T follicular helper cell (primary cell): ENCODE results near the gene DCTN2.

Source experiments
- DNase-seq: peaks from one replicate; pipeline ENCODE4 v3.0.0-alpha.2; 2020; ENCODE audit warnings: low read depth

DCTN2 gene

DNA sequence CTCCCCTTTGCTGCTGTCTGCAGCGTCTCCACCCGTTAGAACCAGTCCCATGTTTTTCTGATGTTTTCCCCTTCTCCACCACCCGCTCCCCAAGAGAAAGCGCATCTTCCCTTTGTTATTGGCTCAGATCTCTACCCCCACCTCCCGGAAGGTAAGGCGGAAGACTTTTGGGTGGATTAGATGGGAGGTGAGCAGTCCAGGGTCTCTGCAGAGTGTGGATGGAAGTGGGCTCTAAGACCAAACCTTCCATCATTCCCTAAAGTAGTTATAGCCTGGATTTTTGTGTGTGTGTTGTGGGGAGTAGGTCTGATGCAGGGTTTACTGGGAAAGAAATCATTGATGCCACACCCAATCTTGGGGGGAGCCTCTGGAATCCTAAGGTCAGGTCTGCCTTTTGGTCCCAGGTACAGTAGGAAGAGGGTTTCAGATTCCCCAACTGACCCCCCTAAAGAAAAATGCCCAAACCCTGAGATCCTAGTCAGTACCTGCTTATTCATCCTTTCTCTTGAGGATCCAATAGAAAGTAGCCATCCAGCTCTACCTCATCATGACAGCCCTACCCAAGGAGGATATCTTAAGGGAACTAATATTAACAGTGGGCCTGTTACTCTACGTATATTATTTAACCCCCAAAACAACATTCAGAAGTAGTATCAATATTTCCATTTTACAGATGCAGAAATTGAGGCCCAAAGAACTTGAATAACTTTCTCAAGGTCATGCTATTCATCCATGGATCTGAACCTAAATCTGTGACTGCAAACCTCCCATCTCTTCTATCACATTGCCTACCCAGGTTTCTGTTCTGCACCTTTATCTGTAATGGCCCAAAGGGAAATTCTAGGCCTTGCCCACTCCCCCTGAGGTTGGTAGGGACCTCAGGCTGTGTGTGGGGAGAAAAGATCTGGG is 3.9 kb upstream of the DCTN2 start:
- no peak for DNase-seq

DNA sequence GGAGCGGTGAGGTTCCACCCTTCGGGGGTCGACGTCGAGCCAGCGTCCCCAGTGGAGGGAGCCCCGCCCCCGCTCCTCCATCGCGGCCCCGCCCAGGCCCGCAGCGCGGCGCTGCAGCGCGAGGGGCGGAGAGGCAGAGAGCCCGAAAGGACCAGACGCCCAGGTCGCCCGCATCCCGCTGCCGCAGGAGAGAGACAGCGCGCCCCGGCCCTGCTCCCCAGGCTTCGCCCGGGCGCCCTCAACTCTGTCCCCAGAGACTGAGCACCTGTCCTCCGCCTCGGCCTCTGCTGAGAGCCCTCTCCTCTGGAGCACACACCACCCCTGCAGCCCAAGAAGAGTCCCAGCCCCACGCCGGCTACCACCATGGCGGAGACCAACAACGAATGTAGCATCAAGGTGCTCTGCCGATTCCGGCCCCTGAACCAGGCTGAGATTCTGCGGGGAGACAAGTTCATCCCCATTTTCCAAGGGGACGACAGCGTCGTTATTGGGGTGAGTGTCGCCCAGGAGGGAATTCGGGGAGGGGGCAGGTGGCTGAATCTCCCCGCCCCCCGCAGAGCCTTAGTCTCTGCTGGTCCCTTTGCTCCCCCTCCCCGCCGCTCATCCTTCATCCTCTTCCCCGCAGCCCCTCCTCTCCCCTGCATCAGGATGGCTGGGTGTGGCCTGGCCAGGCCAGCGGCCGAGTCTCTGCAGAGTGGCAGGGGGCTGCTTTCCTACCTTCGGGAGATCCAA is 3.1 kb upstream of the DCTN2 start, which contains the start of gene KIF5A:
TSS of gene KIF5A (plus strand) at position 136 of the 732 bp plus-strand sequence. CDS start at position 364, 228 bp downstream.
- DNase-seq = peak; percentile 38

DNA sequence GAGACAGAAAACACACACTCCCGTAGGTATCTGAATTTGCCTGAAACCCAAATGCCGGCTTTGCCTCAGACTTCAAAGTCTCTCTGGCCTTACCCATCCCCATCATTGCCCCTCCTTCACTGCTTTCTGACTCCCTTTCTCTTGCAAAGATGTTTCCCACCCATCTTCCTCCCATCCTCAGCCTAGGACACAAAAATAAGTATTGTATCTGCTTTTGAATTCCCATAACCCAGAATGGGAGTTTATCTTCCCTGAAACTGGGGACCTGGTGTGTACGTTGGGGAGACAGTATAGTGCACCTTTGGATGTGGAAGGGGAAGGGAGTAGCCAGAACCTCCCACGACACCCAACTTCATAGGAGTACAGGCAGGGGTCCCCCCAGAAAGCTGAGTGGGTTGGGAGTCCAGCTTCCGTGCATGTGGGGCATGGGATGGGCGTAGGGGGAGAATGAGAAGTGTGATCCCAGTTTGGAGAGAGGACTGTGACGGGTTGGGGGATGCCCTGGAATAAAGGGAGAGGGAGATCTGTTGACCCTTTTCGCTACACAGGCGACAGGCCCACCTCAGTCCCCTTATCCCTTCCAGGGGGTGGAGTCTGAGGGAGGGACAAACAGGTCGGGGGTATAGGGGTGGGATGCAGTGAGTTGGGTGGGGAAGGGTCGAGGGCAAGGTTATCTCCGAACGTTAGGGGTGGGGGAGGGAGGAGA is 2.4 kb upstream of the DCTN2 start:
- DNase-seq = no peak

DNA sequence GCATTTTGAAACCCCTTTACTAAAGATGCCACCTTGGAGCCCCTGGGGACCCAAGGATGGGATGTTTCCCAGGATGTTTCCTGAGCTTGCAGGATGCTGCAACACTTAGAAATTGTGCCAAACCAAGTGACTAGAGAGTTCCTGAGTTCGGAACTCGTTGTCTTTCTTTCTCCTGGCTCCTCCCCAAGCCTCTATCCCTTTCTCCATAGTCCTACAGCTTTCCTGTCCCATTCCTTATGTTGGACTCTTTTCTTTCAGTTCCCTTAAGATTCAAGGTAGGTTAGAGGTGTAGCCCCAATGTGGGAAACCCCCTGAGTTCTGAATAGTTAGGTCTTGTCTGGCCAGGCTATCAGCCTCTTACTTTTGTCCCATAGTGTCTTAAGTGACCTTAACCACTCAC is 1.5 kb upstream of the DCTN2 start:
- no peak for DNase-seq

DNA sequence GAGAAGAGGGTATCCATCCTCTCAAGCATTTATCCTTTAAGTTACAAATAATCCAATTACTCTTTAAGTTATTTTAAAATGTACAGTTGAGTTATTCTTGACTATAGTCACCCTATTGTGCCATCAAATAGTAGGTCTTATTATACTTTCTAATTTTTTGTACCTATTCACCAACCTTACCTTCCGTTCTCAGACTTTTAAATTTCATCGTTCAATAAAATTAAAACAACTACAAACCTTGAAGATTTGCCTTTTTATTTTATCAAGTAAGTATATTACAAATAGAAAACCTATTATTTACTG is 972 bp upstream of the DCTN2 start:
- DNase-seq = no peak

DNA sequence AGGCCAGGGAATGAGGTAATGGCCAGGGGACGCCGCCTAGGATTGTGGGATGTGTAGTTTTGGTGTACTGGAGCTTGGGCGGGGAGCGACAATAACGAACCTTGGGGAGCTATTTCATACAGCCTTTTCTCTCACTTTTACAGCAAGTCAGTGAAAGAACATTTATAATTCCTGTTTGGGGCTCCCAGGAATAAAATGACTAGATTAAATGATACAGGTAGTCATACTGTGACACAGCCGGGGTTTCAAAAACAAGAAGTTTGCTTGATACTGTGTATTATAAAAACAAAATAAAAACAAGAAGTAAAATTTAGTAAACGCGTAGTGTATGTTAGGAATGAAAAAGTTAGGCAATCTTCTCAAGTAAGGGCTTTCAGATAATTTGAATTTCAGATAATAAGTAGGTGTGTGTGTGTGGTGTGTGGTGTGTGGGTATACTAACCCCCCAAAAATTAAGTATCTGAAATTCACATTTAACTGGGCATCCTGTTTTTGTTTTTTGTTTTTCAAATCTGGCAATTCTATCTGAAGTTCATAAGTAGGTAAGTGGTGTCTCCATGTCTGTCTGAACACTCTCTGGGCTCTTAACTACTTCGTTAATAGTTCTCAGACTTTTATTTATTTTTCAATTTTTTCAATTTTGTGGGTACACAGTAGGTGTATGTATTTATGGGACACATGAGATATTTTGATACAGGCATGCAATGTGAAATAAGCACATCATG is 458 bp upstream of the DCTN2 start:
- no peak for DNase-seq

DNA sequence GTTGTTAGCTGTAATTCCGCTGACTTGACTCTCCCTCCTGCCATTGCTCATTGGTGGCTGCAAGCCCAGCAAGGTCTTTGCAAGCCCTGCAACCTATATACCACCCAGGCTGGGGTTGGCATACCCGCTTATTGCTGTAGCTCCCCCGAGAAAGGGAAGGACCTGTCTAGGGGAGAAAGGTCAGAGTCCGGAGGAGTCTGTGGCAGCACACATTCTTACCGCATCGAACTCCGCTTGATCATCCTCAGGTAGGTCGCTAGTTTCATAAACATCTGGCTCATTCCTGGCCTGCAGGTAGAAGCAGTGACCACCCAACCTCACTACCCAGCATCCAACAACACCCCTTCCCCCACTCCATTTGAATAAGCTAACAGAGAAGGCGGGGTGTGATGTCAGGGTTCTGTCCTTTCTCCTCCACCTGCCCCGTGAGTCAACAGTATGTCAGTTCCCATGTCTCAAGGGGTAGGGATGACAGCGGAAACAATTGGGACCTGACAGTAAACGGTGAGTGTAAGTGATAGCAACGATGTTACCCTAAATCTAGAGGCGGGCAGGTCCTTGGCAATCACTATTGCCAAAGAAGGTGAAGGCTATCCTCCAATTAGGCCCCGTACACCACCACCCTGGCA is 1.1 kb downstream of the DCTN2 start:
- no peak for DNase-seq

DNA sequence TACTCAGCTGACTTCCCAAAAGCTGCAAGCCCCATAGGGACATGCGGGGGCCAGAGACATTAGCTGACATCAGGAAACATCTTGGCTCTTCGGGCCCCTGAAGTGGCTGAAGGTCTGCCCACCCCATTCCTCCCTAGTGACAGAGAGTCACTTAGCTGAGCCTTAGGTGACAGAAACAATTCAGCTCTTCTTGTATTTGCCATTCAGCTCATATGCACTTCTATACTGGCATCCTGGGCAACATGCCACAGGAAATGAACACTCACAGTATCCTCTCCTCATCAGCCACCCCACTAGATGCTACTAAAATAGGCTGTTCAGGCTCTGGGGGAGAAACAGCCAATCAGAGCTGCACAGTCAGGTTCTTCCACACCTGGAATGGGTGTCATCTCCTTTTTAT is 3.4 kb downstream of the DCTN2 start:
- no peak for DNase-seq

DNA sequence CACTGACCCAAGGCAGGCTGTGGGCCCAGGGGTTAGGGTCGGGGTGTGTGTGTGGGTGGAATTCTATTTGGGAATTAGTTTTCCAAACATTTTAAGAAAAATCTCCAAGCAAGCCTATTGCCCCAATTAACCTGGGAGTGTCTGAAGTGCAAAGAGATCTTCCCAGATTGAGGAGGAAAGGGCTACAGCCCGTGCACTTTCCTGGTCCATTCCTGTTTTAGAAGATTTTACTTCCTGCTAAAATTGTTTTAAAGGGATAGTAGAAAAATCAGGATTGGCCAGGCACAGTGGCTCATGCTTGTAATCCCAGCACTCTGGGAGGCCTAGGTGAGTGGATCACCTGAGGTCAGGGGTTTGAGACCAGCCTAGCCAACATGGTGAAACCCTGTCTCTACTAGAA is 5.3 kb downstream of the DCTN2 start:
- DNase-seq = no peak

DNA sequence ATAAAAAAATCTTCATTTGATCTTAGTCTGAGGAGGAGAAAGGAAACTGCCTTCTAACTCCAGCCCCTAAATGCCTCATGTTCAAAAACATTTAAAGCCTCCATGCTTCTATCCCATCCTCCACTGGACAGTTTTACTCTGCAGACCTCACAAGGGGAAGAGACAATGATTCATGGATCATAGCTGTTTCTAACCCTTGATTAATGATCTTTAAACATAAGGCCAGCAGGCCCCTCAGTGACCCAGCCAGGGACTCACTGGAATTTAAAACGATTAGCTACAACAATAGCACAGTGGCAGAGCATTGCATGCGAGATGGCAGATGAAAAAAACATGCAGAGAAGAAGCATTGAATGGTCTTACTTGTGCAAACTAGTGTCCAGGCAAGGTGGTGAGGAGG is 6.0 kb downstream of the DCTN2 start:
- no peak for DNase-seq

DNA sequence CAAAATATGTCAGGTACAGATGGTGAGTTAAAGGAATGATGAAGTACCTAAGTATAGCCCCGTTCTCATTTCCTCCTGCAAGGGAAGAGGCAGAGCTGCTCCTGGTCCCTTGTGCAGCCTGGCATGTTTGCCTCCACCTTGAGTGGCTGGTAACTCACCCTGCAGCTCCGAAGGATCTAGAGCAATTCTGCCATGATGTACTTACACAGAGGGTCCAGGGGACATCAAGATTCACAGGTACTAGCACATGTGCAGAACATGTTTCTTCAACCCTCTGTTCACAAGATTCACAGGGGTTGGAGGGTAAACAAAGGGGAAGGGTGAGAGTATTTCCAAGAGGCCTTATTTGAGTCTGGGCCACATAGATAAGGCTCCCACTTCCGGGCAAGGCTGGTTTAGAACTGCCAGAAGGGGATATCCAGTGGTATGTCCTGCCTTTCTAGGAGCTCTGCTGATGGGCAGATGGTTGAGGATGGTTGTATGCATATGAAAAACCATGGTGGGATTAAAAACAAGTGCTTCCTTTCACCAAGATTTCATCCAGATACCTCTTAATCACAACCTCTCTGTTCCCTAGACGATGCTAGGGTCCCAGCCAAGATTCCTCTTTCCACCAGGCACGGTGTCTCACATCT is 7.7 kb downstream of the DCTN2 start:
- DNase-seq = no peak

DNA sequence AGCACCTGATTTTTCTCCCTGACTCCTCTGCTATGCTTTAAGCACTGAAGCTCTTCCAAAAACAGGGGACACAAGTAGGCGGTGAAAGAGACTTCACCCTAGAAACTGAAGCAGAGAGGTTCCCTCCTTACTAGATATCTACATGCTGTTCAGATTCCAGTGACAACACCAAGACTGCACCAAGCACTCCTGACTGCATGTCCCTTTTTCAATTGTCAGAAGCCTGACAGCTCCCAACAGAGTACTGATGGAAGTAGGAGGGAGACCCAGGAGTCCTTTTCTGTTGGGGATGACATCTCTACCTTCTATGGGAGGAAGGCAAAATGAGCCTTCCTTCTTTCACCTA is 10.4 kb downstream of the DCTN2 start:
- DNase-seq = no peak

DNA sequence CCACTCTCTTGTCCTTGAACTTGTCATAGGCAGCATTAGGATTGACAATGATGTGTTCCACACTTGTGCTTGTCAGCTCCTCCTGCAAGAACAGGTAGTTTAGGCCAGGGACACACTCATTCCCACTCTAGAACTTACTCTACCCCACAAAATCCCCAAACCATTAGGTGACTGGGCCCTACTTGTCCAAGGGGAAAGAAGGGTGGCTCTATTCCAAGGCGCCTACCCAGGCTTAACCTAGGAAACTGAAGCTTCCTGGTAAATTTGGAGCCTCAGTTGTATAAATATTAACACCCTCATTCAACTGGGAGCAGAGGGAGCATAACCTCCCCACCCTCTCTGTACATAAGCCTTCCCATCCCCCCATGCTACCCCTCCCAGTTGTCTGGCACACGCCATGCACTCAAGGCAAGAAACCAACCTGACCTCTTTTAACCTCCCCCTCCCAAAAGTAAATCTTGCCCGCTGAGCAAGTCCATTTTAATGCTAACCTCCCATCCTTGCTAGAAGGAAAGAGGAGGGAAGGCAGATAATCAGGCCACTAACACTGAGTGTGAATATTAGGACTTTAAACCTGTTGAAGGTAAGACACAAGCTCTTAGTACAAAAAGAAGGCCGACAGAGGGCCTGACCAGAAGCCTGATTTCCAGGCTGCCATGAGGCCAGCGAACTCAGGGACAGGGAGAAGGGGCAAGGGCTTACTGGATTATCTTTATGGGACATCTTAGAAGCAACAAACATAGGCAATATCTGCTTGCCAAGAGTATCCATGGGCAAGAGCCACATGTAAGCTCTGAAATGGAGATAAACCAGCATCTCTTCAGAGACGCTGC is 11.0 kb downstream of the DCTN2 start:
- no peak for DNase-seq

DNA sequence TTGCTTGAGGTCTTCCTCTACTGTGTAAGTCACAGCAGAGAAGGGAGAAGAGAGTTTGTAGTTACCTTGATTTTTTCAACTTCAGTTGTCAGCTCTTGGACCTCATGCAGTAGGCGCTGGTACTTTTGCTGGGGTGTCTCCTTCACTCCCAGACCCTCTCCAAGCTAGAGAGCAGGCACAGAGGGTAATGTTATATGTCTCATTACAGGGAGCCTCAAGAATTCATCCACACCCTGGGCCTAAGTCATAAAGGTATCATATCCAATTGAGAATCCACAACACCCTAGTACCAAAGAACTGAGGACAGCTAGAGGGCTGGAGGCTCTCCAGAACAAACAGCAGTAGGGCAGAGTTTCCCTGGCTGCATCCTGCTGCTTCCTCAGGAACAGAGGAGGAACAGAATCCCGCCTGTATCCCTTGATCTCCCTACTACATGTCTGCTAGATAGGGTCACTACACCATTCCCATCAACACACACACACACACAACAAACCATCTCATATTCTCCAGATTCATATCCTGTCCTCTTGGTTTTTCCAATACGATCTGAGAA is 11.9 kb downstream of the DCTN2 start:
- DNase-seq = no peak

DNA sequence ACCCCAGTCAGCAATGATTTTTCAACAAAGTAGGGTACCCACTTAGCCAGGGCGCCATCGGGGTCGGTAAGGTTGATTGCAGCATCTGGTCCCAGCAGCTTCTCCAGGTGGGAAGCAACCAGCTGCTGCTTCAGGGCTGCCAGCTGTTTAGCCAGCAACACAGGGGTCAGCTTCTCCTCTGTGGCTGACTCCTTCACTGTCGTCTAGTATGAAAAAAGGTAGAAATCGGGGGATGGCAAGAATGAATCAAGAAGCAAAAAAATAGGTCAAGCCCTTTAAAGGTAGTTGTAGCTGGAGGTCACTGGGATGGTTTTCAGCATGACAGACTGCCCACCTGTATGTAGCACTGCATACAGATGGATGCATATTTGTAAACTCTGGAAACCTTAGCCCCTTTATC is 12.7 kb downstream of the DCTN2 start:
- DNase-seq = no peak

DNA sequence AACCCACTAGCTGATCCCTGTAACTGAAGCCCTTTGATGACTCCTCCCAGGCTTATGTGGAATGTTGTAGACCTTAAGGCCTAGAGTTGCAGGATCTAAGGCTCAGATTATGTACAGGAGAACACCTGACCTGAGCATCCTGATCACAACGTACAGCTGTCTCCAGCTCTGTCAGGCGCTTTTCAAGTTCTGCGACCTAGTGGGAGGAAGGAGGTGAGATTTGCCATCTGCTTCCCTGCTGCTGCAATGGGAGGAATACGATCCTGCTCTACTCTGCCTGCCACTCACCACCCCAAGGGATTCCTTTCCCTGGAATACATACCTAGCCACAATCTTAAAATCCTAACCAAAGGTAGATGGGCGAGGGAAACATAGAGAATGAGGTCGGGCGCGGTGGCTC is 13.9 kb downstream of the DCTN2 start:
- no peak for DNase-seq

DNA sequence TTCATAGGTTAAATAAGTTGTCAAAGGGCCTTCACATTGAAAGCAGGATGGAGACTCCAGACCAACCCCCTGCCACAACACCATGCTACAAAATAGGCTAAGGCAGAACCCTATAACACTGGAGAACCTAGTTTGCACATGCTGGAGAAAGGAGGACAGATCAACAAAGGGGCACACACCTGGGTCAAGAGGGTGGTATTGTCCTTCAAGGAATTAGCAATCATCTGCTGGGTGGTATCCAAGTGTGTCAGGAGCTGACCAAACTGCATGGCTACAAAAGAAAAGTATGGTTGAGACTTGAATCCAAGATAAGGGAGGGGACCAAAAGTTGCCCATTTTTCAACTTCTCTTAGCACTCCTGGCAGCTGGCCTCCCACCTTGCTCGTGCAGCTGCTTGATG is 15.2 kb downstream of the DCTN2 start:
- no peak for DNase-seq

DNA sequence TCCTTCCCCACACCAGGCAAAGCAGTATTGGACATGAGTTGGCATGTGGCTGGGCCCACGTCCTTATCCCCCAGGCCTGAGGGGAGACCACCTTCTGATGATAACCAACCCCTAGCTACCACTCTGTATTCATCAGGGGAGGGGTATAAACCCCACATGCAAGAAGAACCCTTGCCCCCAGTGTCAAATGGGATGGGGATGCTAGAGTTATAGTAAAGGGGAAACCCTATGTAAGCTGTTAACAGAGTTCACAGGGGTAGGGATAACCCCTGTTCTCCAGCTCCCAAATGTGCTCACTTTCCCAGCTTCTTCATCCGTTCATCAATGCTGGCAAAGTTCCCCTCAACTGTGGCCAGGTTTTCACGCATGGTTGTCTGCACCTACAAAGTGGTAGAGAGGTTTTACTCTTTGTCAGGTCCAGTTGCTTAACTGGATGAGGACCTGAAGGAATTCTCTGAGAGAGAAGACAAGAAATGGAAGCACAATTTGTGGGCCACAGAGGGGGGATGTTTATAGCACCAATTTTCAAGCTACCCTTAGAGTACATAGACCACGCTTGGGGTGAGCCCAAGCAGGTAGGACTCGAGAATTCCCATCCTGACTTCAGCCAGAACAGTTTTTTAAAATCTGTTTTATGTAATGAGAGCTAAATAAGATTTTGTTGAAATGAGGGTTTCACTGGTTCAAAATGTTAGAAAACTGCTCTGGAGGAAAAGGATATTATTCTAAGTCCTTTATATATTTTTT is 16.4 kb downstream of the DCTN2 start:
- DNase-seq = no peak

DNA sequence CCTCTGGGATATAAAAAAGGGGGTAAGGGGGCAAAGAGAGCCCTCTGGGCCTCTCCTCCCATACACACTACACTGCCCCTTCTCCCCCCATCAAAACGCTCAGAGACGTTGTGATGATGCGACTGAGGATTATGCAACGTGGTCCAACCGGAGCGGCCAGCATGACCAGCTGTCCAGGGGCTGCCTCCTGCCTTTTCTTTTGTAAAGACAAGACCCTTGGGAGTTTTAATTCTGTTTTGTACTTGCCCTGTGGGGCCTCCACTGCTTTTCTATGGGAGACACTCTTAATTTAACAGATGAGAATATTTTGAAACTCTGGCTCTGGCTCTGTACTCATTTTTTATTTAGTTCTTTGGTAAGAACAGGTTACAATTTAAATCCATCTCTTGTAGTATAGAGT is 17.2 kb downstream of the DCTN2 start:
- no peak for DNase-seq
